DOHH2 (cell line): Measurements from ENCODE around the gene TXNL4B.

Experiments
- H3F3A ChIP-seq: fragments of 200-600 bp; sonication (generic), shearing (Covaris generic); 2 replicates; pipeline ENCODE4 v1.6.0; 2016; ENCODE audit warnings: antibody characterized with exemption, mild to moderate bottlenecking; ENCODE audit not compliant: control insufficient read depth, insufficient read depth
- H3K27ac ChIP-seq: fragments of 200-600 bp; sonication (generic); 2 replicates; pipeline ENCODE4 v1.5.1; 2014; ENCODE audit warnings: low read depth, mild to moderate bottlenecking, low read length, moderate library complexity
- H3K27me3 ChIP-seq: fragments of 200-600 bp; sonication (generic); 2 replicates; pipeline ENCODE4 v1.6.1; 2014; ENCODE audit warnings: mild to moderate bottlenecking, low read length, mixed read lengths; ENCODE audit not compliant: control insufficient read depth
- H3K36me3 ChIP-seq: fragments of 200-600 bp; sonication (generic); 2 replicates; pipeline ENCODE4 v1.6.1; 2014; ENCODE audit warnings: mild to moderate bottlenecking, low read length, moderate library complexity, mixed read lengths; ENCODE audit not compliant: control insufficient read depth
- H3K4me1 ChIP-seq: fragments of 200-600 bp; sonication (generic); 2 replicates; pipeline ENCODE4 v1.6.1; 2014; ENCODE audit warnings: mild to moderate bottlenecking, low read length, mixed read lengths; ENCODE audit not compliant: control insufficient read depth
- H3K4me2 ChIP-seq: fragments of 200-600 bp; sonication (generic); 2 replicates; pipeline ENCODE4 v1.6.0; 2014; ENCODE audit warnings: mild to moderate bottlenecking, low read length, moderate library complexity
- H3K4me3 ChIP-seq: fragments of 200-600 bp; sonication (generic); 2 replicates; pipeline ENCODE4 v1.5.1; 2014; ENCODE audit warnings: mild to moderate bottlenecking, low read length, mixed read lengths
- H3K79me2 ChIP-seq: fragments of 200-600 bp; sonication (generic); 2 replicates; pipeline ENCODE4 v1.6.1; 2014; ENCODE audit warnings: mild to moderate bottlenecking, low read length, mixed read lengths; ENCODE audit not compliant: control insufficient read depth
- H3K9me2 ChIP-seq: fragments of 200-600 bp; sonication (generic); replicated peaks from 2 replicates; pipeline ENCODE4 v1.6.1; 2014; ENCODE audit warnings: mild to moderate bottlenecking, low read length, mixed read lengths; ENCODE audit not compliant: control insufficient read depth
- H3K9me3 ChIP-seq: fragments of 200-600 bp; sonication (generic); 2 replicates; pipeline ENCODE4 v1.6.1; 2014; ENCODE audit warnings: antibody characterized with exemption, low read length, mixed read lengths; ENCODE audit not compliant: control insufficient read depth, insufficient read depth
- H4K20me1 ChIP-seq: fragments of 200-600 bp; sonication (generic); 2 replicates; pipeline ENCODE4 v1.6.0; 2014; ENCODE audit warnings: low read depth, mild to moderate bottlenecking, antibody characterized with exemption, low read length, moderate library complexity; ENCODE audit not compliant: control insufficient read depth, insufficient read depth
- CTCF ChIP-seq: fragments of 200-600 bp; sonication (generic); IDR thresholded peaks from one replicate; pipeline ENCODE4 v1.5.1; 2014; ENCODE audit warnings: antibody characterized with exemption, mild to moderate bottlenecking, low read depth, low read length; ENCODE audit not compliant: poor library complexity, severe bottlenecking
- EZH2phosphoT487 ChIP-seq: fragments of 200-600 bp; sonication (generic); IDR thresholded peaks from 2 replicates; pipeline ENCODE4 v1.6.1; 2017; ENCODE audit warnings: borderline replicate concordance, mild to moderate bottlenecking, antibody characterized with exemption, low read length, moderate library complexity, mixed read lengths

The TXNL4B gene

GRCh38 chr16:72073560-72074230 is 19.7 kb downstream of the TXNL4B start:
- H3K36me3 ChIP-seq = no peaks in the 10 kb centered on the region
- no peaks in the 10 kb centered on the region for H3K27me3 ChIP-seq
- H3K4me1 ChIP-seq = no peaks in the 10 kb centered on the region
- no peak overlapping the region for H3K4me3 ChIP-seq
- no peaks in the 10 kb centered on the region for H3K79me2 ChIP-seq
- H3F3A ChIP-seq = no peaks in the 10 kb centered on the region
- H3K9me3 ChIP-seq = no peaks in the 10 kb centered on the region
- H3K27ac ChIP-seq = no peak overlapping the region
- no peaks in the 10 kb centered on the region for H3K9me2 ChIP-seq
- TF ChIP-seq EZH2phosphoT487 (no peak), CTCF (no peak)
- H4K20me1 ChIP-seq = no peaks in the 10 kb centered on the region
- H3K4me2 ChIP-seq = no peak overlapping the region

GRCh38 chr16:72072514-72073342 is 20.7 kb downstream of the TXNL4B start:
- Histone ChIP-seq H4K20me1 (no peaks in the 10 kb centered on the region), H3K4me1 (no peaks in the 10 kb centered on the region), H3K4me2 (no peak overlapping the region), H3K79me2 (no peaks in the 10 kb centered on the region), H3K9me3 (no peaks in the 10 kb centered on the region), H3K4me3 (no peak overlapping the region), H3K27ac (no peak overlapping the region), H3F3A (no peaks in the 10 kb centered on the region), H3K27me3 (no peaks in the 10 kb centered on the region), H3K36me3 (no peaks in the 10 kb centered on the region), H3K9me2 (no peaks in the 10 kb centered on the region)
- no peak for TF ChIP-seq CTCF
- no peak for TF ChIP-seq EZH2phosphoT487

GRCh38 chr16:72068930-72069329 is 24.5 kb downstream of the TXNL4B start:
- no peak overlapping the region for H3K27ac ChIP-seq
- no peaks in the 10 kb centered on the region for H3K27me3 ChIP-seq
- H3K4me3 ChIP-seq = no peak overlapping the region
- H3K79me2 ChIP-seq = no peaks in the 10 kb centered on the region
- TF ChIP-seq EZH2phosphoT487 (no peak), CTCF (no peak)
- H4K20me1 ChIP-seq = no peaks in the 10 kb centered on the region
- no peaks in the 10 kb centered on the region for H3K9me2 ChIP-seq
- no peak overlapping the region for H3K4me2 ChIP-seq
- no peaks in the 10 kb centered on the region for H3K36me3 ChIP-seq
- H3F3A ChIP-seq = no peaks in the 10 kb centered on the region
- H3K9me3 ChIP-seq = no peaks in the 10 kb centered on the region
- H3K4me1 ChIP-seq = no peaks in the 10 kb centered on the region
